ENCODE data around the gene SHLD2. TPM values are rescaled to one million over a fixed set of nuclear protein-coding genes. Genes with fewer than 3 reads are reported as not detected.

Gene SHLD2
- total and polyA plus RNA-seq, 10 of the 15 experiments (the other 5 are each of a cell fraction or from before 2014, with no cell fraction given) = 24.5 to 45.3 (median 30.1) TPM

GRCh38 chr10:87092376-87092860 lies 2.6 kb upstream of the SHLD2 start:
- H2AFZ ChIP-seq (ENCODE audit: control insufficient read depth, low read depth, low read length) = no peak overlapping the region
- in situ Hi-C loops (cut with MboI) (no loop called here), intact Hi-C loops (cut with micrococcal nuclease; ENCODE audit: unreplicated experiment) (loop anchor here (5.0 kb wide), 1 partner anchor 125 kb away; the partner anchor contains the start of gene ADIRF)
- peak overlapping the region; percentile 79 for H3K4me3 ChIP-seq
- H3K36me3 ChIP-seq (ENCODE audit: control insufficient read depth in 2 of 2, insufficient read depth in 2 of 2, low read length in 1 of 2) = no peaks in the 10 kb centered on the region; a peak in 1 of 4 replicates
- H4K20me1 ChIP-seq (ENCODE audit: control insufficient read depth, insufficient read depth) = no peaks in the 10 kb centered on the region
- no peaks in the 10 kb centered on the region for H3K27me3 ChIP-seq (replicated peaks in 1 of 2; ENCODE audit: control insufficient read depth in 2 of 2, insufficient read depth in 2 of 2, low read length in 1 of 2)
- peak; percentile 61 for FAIRE-seq
- ChIA-PET POLR2A (interaction anchor here (1.0 to 3.0 kb wide), 3 partner anchors 16 to 126 kb away, joined by 5 to 7 read pairs (median 7); no protein-coding TSS in a partner anchor), RAD21 (ENCODE audit: unreplicated experiment) (interaction anchor here (0.9 to 1.9 kb wide), 8 partner anchors 8 to 412 kb away, joined by 3 to 18 read pairs (median 4); partner anchors contain the start of gene MINPP1), CTCF (interaction anchor here (1.3 to 1.8 kb wide), 5 partner anchors 8 to 154 kb away, joined by 4 to 9 read pairs (median 5); no protein-coding TSS in a partner anchor), SMC1A (ENCODE audit: uncharacterized antibody, unreplicated experiment) (interaction anchor here (0.6 to 3.9 kb wide), 7 partner anchors 9 to 449 kb away, joined by 3 to 35 read pairs (median 4); no protein-coding TSS in a partner anchor)
- ATAC-seq = no peak
- peak overlapping the region; percentile 90; the same call in 1 of the 2 replicates for H3K27ac ChIP-seq (ENCODE audit: control insufficient read depth, insufficient read depth)
- no peaks in the 10 kb centered on the region; the same call in 1 of the 2 replicates for H3K4me1 ChIP-seq (ENCODE audit: control insufficient read depth, insufficient read depth, low read length)
- H3K79me2 ChIP-seq (ENCODE audit: control insufficient read depth, insufficient read depth, low read length) = peaks cover 81% of the 10 kb centered on the region
- 60% methylated on average over 7 of the region's 7 CpGs for WGBS (ENCODE audit: insufficient coverage, insufficient replicate concordance, low lambda C conversion rate, missing lambda C conversion rate)
- peak overlapping the region; percentile 71 for H3K4me2 ChIP-seq (ENCODE audit: control insufficient read depth, insufficient read depth)
- no TSS peak for BruUV-seq (replicated peaks)
- no peak for DNase-seq (ENCODE audit: low read depth, low spot score)
- H3K9me3 ChIP-seq (replicated peaks; ENCODE audit: control insufficient read depth, insufficient read depth, low read length) = no peaks in the 10 kb centered on the region
- peak overlapping the region; percentile 32; the same call in 1 of the 2 replicates for H3K9ac ChIP-seq (ENCODE audit: control insufficient read depth, insufficient read depth, low read length)
- TF ChIP-seq NR2F1 (conservative IDR thresholded peaks at IDR 0.05) (no peak), STAT3 (IDR thresholded peaks at IDR 0.05; ENCODE audit: low read depth, low read length) (no peak), BCL11A (IDR thresholded peaks at IDR 0.05; ENCODE audit: low read depth, low read length) (no peak), HDGF (IDR thresholded peaks at IDR 0.05) (no peak), JUND (IDR thresholded peaks at IDR 0.05; ENCODE audit: low read depth, low read length) (no peak), SREBF2 (IDR thresholded peaks at IDR 0.05; ENCODE audit: low read length) (no peak), PRDM15 (CRISPR knock-in tag; IDR thresholded peaks at IDR 0.05) (no peak), CHD4 (IDR thresholded peaks at IDR 0.05) (no peak), ZNF384 (IDR thresholded peaks at IDR 0.05; ENCODE audit: borderline replicate concordance, low read depth, low read length) (no peak), POLR2AphosphoS5 (IDR thresholded peaks at IDR 0.05; ENCODE audit: low read length) (no peak), TCF7 (IDR thresholded peaks at IDR 0.05; ENCODE audit: borderline replicate concordance) (no peak), NR2C2 (IDR thresholded peaks at IDR 0.05; ENCODE audit: borderline replicate concordance, control insufficient read depth, insufficient read length, low read depth) (no peak), ZBTB40 (IDR thresholded peaks at IDR 0.05; ENCODE audit: borderline replicate concordance) (no peak), ZBTB33 (IDR thresholded peaks at IDR 0.05) (no peak), MEF2A (IDR thresholded peaks at IDR 0.05; ENCODE audit: insufficient read depth, low read depth, low read length) (no peak)

Data from GM12878 (cell line).